ENCODE data around the gene WDR27.
"Not testable (repeated sequence)": the region's sequence is repeated elsewhere in the genome, so short reads cannot be mapped to it uniquely, and the experiment has no call there.

WDR27 gene

DNA sequence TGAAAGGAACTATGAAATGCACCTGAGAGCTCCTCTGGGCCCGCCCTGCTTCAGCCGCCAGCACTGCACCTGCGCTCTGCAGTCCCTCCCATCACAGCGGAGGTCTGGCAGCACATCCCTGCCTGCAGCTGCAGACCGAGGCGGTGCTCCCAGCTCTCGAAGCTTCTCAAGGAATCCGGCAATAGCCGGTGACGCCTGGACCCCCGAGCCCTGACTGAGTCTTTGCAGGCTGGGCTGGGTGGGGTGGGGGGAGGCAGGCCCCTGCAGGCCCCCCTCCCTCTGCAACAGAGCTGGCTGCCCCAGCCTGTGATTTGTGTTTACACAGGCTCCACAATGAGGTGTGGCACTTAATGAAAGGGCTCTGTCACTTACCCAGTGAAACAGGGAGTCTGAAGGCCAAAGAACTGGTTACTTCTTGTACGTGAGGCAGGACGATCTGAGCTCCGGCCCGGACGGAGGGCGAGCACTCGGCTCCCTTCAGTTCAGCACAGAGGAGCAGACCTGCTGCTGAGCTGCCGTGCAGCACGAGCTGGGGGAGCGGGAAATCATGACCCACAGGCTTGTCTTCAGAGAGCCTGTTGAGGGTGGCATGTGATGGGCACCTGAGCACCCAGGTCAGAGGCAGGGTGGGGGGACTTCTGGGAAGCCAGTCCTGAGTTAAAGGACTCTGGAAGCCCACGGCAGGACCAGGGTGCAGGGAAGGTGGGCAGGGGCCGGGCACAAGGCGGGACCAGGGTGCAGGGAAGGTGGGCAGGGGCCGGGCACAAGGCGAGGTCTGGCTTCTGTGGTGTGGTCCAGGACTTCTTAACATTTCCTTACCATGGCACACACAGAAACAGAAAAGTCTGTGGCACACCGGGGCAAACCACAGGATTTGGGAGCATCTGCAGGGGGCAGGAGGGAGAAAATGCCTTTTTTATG, 255.9 kb downstream of the WDR27 start:
- DNase-seq (ENCODE audit: insufficient read length, low spot score) (no peak), FAIRE-seq (no peak)
- TF ChIP-seq POLR2A (IDR thresholded peaks at IDR 0.05; ENCODE audit: low read depth, low read length), result no peak

DNA sequence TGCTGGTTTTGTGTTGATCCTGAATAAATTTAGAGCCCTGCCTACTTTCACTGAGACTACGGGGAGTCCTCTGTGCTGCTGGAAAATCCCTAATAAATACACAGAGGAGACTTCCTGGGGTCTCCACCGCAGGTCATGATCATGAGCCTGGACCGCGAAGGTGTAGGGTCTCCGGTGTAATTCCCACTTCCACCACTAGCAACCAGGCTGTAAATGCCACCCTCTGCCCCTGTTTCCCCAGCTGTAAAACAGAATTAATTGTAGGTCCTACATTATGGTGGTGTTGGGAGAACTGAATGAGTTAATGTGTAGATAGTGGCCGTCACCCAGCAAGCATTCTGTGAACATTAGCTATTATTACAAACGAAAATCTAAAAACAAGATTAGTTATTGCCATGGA, 256.6 kb downstream of the WDR27 start:
- FAIRE-seq (no peak), DNase-seq (ENCODE audit: insufficient read length, low spot score) (no peak)
- TF ChIP-seq POLR2A (IDR thresholded peaks at IDR 0.05; ENCODE audit: low read depth, low read length), result no peak

- no peak for TF ChIP-seq POLR2A (IDR thresholded peaks at IDR 0.05; ENCODE audit: low read depth, low read length)
- DNase-seq (ENCODE audit: insufficient read length, low spot score), result no peak
- no peak for FAIRE-seq
Observed at GRCh38 chr6:169441292-169441691, 260.5 kb downstream of the WDR27 start.

GRCh38 chr6:169439710-169440109, 262.1 kb downstream of the WDR27 start:
- FAIRE-seq (no peak), DNase-seq (ENCODE audit: insufficient read length, low spot score) (no peak)
- TF ChIP-seq POLR2A (IDR thresholded peaks at IDR 0.05; ENCODE audit: low read depth, low read length), result no peak

GRCh38 chr6:169434554-169434953, 267.3 kb downstream of the WDR27 start:
- not testable (repeated sequence) for DNase-seq (ENCODE audit: insufficient read length, low spot score); FAIRE-seq

DNA sequence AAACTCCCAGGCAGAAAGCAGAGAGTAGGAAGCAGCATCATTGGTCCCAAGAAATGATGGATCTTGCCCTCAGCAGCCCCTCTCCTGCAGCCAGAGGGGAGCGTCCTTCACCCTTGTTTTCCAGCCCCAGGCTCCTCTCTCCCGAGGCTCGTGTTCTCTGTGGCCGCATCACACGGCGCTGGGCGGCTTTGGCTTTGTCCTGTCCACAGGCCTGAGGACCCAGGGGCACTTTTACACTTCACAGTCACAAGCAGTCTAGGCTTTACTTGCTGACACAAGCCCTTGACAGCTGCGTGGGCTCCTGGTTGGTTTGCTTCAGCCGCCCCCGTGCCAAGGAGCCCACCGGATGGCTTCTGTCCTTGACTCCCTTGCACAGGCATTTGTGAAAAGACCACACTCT, 272.8 kb downstream of the WDR27 start:
- DNase-seq (ENCODE audit: insufficient read length, low spot score) (no peak), FAIRE-seq (no peak)
- TF ChIP-seq POLR2A (IDR thresholded peaks at IDR 0.05; ENCODE audit: low read depth, low read length), result no peak

- DNase-seq (ENCODE audit: insufficient read length, low spot score), result no peak
- no peak for TF ChIP-seq POLR2A (IDR thresholded peaks at IDR 0.05; ENCODE audit: low read depth, low read length)
- FAIRE-seq, result no peak
Observed at GRCh38 chr6:169428532-169428931, 273.3 kb downstream of the WDR27 start.

DNA sequence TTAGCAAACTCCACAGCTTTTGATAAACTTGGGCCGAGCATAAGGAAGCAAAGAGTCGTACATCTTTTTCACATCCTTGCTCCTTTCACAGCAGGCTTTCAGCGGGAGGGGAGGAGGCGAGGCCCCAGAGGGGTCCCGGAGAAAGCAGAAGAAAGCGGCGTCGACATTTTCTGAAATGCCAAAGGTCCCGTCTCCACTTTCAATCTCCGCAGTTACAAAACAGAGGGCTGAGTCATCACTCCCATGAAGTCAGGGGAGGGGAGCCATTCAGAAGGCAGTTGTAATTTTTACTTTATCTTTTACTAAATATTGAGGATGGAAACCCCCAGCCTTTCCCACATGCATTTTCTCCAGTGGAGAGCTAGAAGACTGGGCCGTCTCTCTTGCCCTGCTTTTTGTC, 274.0 kb downstream of the WDR27 start:
- TF ChIP-seq POLR2A (IDR thresholded peaks at IDR 0.05; ENCODE audit: low read depth, low read length), result no peak
- DNase-seq (ENCODE audit: insufficient read length, low spot score) (no peak), FAIRE-seq (no peak)

DNA sequence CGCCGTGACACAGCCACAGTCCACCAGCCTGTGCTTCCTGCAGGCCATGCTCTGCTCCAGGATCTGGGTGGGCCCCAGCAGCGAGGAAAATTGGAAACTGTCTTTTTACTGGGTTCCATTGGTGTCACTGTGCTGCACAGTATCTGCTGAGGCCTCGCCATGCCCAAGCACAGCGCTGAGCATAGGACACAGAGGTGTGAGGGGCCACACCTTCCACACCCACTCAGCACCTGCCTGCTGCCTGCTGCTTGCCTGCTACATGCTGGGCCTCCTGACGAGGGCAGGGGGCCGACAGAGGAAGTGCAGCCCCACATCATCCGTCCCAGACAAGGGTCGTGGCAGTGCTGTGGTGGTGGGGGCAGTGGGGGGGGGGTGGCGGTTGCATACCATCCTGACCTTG, 275.2 kb downstream of the WDR27 start:
- DNase-seq (ENCODE audit: insufficient read length, low spot score), result no peak
- no peak for FAIRE-seq
- no peak for TF ChIP-seq POLR2A (IDR thresholded peaks at IDR 0.05; ENCODE audit: low read depth, low read length)

GRCh38 chr6:169425628-169426370, 276.0 kb downstream of the WDR27 start:
- TF ChIP-seq POLR2A (IDR thresholded peaks at IDR 0.05; ENCODE audit: low read depth, low read length), result no peak
- DNase-seq (ENCODE audit: insufficient read length, low spot score) (no peak), FAIRE-seq (no peak)

DNA sequence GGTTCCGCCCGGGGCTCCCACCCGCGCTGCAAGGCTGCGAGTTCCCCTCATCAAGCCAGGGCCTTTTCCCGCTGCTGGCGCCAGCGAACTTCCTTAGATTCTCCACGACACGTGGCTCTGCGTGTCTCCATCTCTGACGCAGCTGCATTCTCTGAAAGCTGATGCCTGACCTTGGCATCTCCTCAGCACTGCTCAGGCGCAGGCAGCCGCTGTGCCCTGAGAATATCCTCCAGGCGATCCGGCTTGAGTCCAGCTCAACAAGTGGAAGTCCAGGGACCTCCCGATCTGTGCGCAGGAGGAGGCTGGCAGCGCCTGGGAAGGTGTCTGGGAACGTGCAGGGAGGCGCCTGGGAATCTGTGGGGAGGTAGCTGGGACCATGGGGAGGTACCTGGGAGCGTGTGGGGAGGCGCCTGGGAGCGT, 277.0 kb downstream of the WDR27 start:
- DNase-seq (ENCODE audit: insufficient read length, low spot score) (no peak), FAIRE-seq (no peak)
- no peak for TF ChIP-seq POLR2A (IDR thresholded peaks at IDR 0.05; ENCODE audit: low read depth, low read length)

- no peak for TF ChIP-seq POLR2A (IDR thresholded peaks at IDR 0.05; ENCODE audit: low read depth, low read length)
- no peak for DNase-seq (ENCODE audit: insufficient read length, low spot score)
- FAIRE-seq, result no peak
Observed at GRCh38 chr6:169424149-169424804, 277.6 kb downstream of the WDR27 start.

GRCh38 chr6:169421586-169422264, 280.1 kb downstream of the WDR27 start:
- FAIRE-seq, result no peak

More at GRCh38 chr6:169421586-169422264, 280.1 kb downstream of the WDR27 start:
- DNase-seq (ENCODE audit: insufficient read length, low spot score), result no peak
- no peak for TF ChIP-seq POLR2A (IDR thresholded peaks at IDR 0.05; ENCODE audit: low read depth, low read length)
